NK-92 (cell line): ENCODE data around the gene ADCY9.
"Not testable (repeated sequence)": the region's sequence is repeated elsewhere in the genome, so short reads cannot be mapped to it uniquely, and the experiment has no call there.

Source experiments
- DNase-seq: peaks from one replicate; lab custom pipeline; 2025; ENCODE audit not compliant: unreplicated experiment; lab: John Stamatoyannopoulos, UW

ADCY9 gene

GRCh38 chr16:4071686-4072561 lies 44.3 kb downstream of the ADCY9 start:
- no peak for DNase-seq

GRCh38 chr16:4070936-4071335 lies 45.3 kb downstream of the ADCY9 start:
- no peak for DNase-seq

- DNase-seq, result no peak
These were observed 48.8 kb downstream of the ADCY9 start for GRCh38 chr16:4067262-4068001.

GRCh38 chr16:4064950-4065352 lies 51.3 kb downstream of the ADCY9 start:
- DNase-seq, result no peak

- DNase-seq, result no peak
These were observed 53.9 kb downstream of the ADCY9 start for GRCh38 chr16:4062212-4062802.

- DNase-seq, result no peak
These were observed 55.4 kb downstream of the ADCY9 start for GRCh38 chr16:4060823-4061222.

GRCh38 chr16:4060009-4060408 lies 56.2 kb downstream of the ADCY9 start:
- DNase-seq, result no peak

- DNase-seq, result no peak
These were observed 57.9 kb downstream of the ADCY9 start for GRCh38 chr16:4058386-4058785.

- no peak for DNase-seq
These were observed 58.8 kb downstream of the ADCY9 start for GRCh38 chr16:4057439-4057877.

GRCh38 chr16:4056161-4057105 lies 59.8 kb downstream of the ADCY9 start:
- no peak for DNase-seq

- no peak for DNase-seq
These were observed 60.5 kb downstream of the ADCY9 start for GRCh38 chr16:4055748-4056147.

GRCh38 chr16:4053301-4053845 lies 62.9 kb downstream of the ADCY9 start:
- no peak for DNase-seq

- no peak for DNase-seq
These were observed 63.4 kb downstream of the ADCY9 start for GRCh38 chr16:4052801-4053293.

GRCh38 chr16:4052096-4052495 lies 64.1 kb downstream of the ADCY9 start:
- no peak for DNase-seq

- DNase-seq, result no peak
These were observed 64.7 kb downstream of the ADCY9 start for GRCh38 chr16:4051591-4051990.

GRCh38 chr16:4049031-4049430 lies 67.2 kb downstream of the ADCY9 start:
- DNase-seq, result no peak

GRCh38 chr16:4048481-4048880 lies 67.8 kb downstream of the ADCY9 start:
- DNase-seq, result no peak

- no peak for DNase-seq
These were observed 70.0 kb downstream of the ADCY9 start for GRCh38 chr16:4046221-4046620.

- DNase-seq, result not testable (repeated sequence)
These were observed 70.7 kb downstream of the ADCY9 start for GRCh38 chr16:4045561-4045960.

- no peak for DNase-seq
These were observed 73.7 kb downstream of the ADCY9 start for GRCh38 chr16:4042581-4042980.
